ENCODE results near the gene KLF17. TPM values are rescaled to one million over a fixed set of nuclear protein-coding genes. Genes with fewer than 3 reads are reported as not detected.

Gene KLF17
- total RNA-seq, 1 experiment from 2014 or later, result 0.26 TPM

GRCh38 chr1:44154049-44154448, 35.4 kb downstream of the KLF17 start:
- H3K9me3 ChIP-seq (ENCODE audit: low read length), result no peaks in the 10 kb centered on the region
- peak overlapping the region; percentile 75 for H3K4me2 ChIP-seq (ENCODE audit: low read length)
- no peak overlapping the region for H3K9ac ChIP-seq (ENCODE audit: low read length)
- peaks cover 11% of the 10 kb centered on the region for H3F3A ChIP-seq (ENCODE audit: low read length, unreplicated experiment)
- peaks cover 25% of the 10 kb centered on the region for H3K4me1 ChIP-seq (ENCODE audit: insufficient read depth, low read length)
- intact Hi-C loops (cut with micrococcal nuclease), result loop anchor here (2.0 to 10.0 kb wide), 2 partner anchors 59 to 105 kb away; no protein-coding TSS in a partner anchor
- H3K4me3 ChIP-seq (ENCODE audit: low read length), result no peak overlapping the region
- H3K27ac ChIP-seq (ENCODE audit: low read length), result peak overlapping the region; percentile 84
- BruUV-seq (replicated peaks), result TSS peak; percentile 62
- H2AFZ ChIP-seq (ENCODE audit: low read length), result peak overlapping the region; percentile 9; the same call in 1 of the 2 replicates
- DNase-seq, result peak; percentile 44
- ChIA-PET POLR2A (ENCODE audit: unreplicated experiment) (no interaction called here), CTCF (interaction anchor here (0.6 kb wide), 1 partner anchor 576 kb away, joined by 4 read pairs; no protein-coding TSS in a partner anchor)
- TF ChIP-seq CTCF (conservative IDR thresholded peaks at IDR 0.05; ENCODE audit: low read depth, low read length) (no peak), EZH2phosphoT487 (IDR thresholded peaks at IDR 0.05; ENCODE audit: borderline replicate concordance, low read length) (no peak), EZH2 (IDR thresholded peaks at IDR 0.05; ENCODE audit: low read length, unreplicated experiment) (no peak)
- ATAC-seq, result peak; percentile 49
- H4K20me1 ChIP-seq (ENCODE audit: low read length), result no peaks in the 10 kb centered on the region
- H3K36me3 ChIP-seq (ENCODE audit: low read depth, low read length), result no peaks in the 10 kb centered on the region
- no peaks in the 10 kb centered on the region for H3K9me2 ChIP-seq (replicated peaks; ENCODE audit: low read length)
- no peaks in the 10 kb centered on the region for H3K79me2 ChIP-seq (ENCODE audit: low read length)
- H3K27me3 ChIP-seq (ENCODE audit: low read length), result no peaks in the 10 kb centered on the region

- no peak for ATAC-seq
- ChIA-PET POLR2A (ENCODE audit: unreplicated experiment) (no interaction called here), CTCF (no interaction called here)
- no peaks in the 10 kb centered on the region for H4K20me1 ChIP-seq (ENCODE audit: low read length)
- H3K4me1 ChIP-seq (ENCODE audit: insufficient read depth, low read length), result peaks cover 25% of the 10 kb centered on the region
- H3K4me2 ChIP-seq (ENCODE audit: low read length), result no peak overlapping the region
- no peaks in the 10 kb centered on the region for H3K9me3 ChIP-seq (ENCODE audit: low read length)
- no peak for DNase-seq
- no TSS peak for BruUV-seq (replicated peaks)
- no peak overlapping the region for H2AFZ ChIP-seq (ENCODE audit: low read length)
- H3K27me3 ChIP-seq (ENCODE audit: low read length), result no peaks in the 10 kb centered on the region
- H3K4me3 ChIP-seq (ENCODE audit: low read length), result no peak overlapping the region
- no peaks in the 10 kb centered on the region for H3K36me3 ChIP-seq (ENCODE audit: low read depth, low read length)
- no peaks in the 10 kb centered on the region for H3K79me2 ChIP-seq (ENCODE audit: low read length)
- no peak overlapping the region for H3K27ac ChIP-seq (ENCODE audit: low read length)
- H3F3A ChIP-seq (ENCODE audit: low read length, unreplicated experiment), result peaks cover 11% of the 10 kb centered on the region
- no peak overlapping the region for H3K9ac ChIP-seq (ENCODE audit: low read length)
- intact Hi-C loops (cut with micrococcal nuclease), result loop anchor here (10.0 kb wide), 1 partner anchor 63 kb away; no protein-coding TSS in a partner anchor
- H3K9me2 ChIP-seq (replicated peaks; ENCODE audit: low read length), result no peaks in the 10 kb centered on the region
- no peak for TF ChIP-seq EZH2 (IDR thresholded peaks at IDR 0.05; ENCODE audit: low read length, unreplicated experiment)
- TF ChIP-seq CTCF (conservative IDR thresholded peaks at IDR 0.05; ENCODE audit: low read depth, low read length), result no peak
- no peak for TF ChIP-seq EZH2phosphoT487 (IDR thresholded peaks at IDR 0.05; ENCODE audit: borderline replicate concordance, low read length)
Measured at GRCh38 chr1:44157903-44158302, 39.3 kb downstream of the KLF17 start.

GRCh38 chr1:44158871-44159270, 40.2 kb downstream of the KLF17 start:
- Histone ChIP-seq H3K4me2 (ENCODE audit: low read length) (no peak overlapping the region), H3K9ac (ENCODE audit: low read length) (no peak overlapping the region), H3K9me3 (ENCODE audit: low read length) (no peaks in the 10 kb centered on the region), H3K4me1 (ENCODE audit: insufficient read depth, low read length) (peaks cover 20% of the 10 kb centered on the region), H2AFZ (ENCODE audit: low read length) (no peak overlapping the region), H3K27ac (ENCODE audit: low read length) (no peak overlapping the region), H3F3A (ENCODE audit: low read length, unreplicated experiment) (peaks cover 11% of the 10 kb centered on the region), H3K9me2 (replicated peaks; ENCODE audit: low read length) (no peaks in the 10 kb centered on the region), H3K79me2 (ENCODE audit: low read length) (no peaks in the 10 kb centered on the region), H3K27me3 (ENCODE audit: low read length) (no peaks in the 10 kb centered on the region), H4K20me1 (ENCODE audit: low read length) (no peaks in the 10 kb centered on the region), H3K4me3 (ENCODE audit: low read length) (no peak overlapping the region), H3K36me3 (ENCODE audit: low read depth, low read length) (no peaks in the 10 kb centered on the region)
- no peak for ATAC-seq
- no peak for DNase-seq
- intact Hi-C loops (cut with micrococcal nuclease), result loop anchor here (10.0 kb wide), 1 partner anchor 64 kb away; no protein-coding TSS in a partner anchor
- BruUV-seq (replicated peaks), result no TSS peak
- ChIA-PET POLR2A (ENCODE audit: unreplicated experiment) (no interaction called here), CTCF (no interaction called here)
- TF ChIP-seq EZH2phosphoT487 (IDR thresholded peaks at IDR 0.05; ENCODE audit: borderline replicate concordance, low read length) (no peak), EZH2 (IDR thresholded peaks at IDR 0.05; ENCODE audit: low read length, unreplicated experiment) (no peak), CTCF (conservative IDR thresholded peaks at IDR 0.05; ENCODE audit: low read depth, low read length) (no peak)
